GM12873 (cell line): ENCODE results near the gene WDR5.

Source experiments
- CTCF ChIP-seq: IDR thresholded peaks from 2 replicates; pipeline ENCODE4 v1.5.1; 2012; ENCODE audit warnings: low read depth, mild to moderate bottlenecking, moderate library complexity, low read length, control low read depth; ENCODE audit not compliant: insufficient read depth; ENCODE audit errors: missing control alignments

WDR5 gene

GRCh38 chr9:134162212-134162775 is 26.4 kb downstream of the WDR5 start:
- no peak for TF ChIP-seq CTCF

- TF ChIP-seq CTCF, result no peak
Observed at GRCh38 chr9:134162926-134163370, 27.1 kb downstream of the WDR5 start.

GRCh38 chr9:134163371-134164196 is 27.7 kb downstream of the WDR5 start:
- peak; percentile 61 for TF ChIP-seq CTCF

- no peak for TF ChIP-seq CTCF
Observed at GRCh38 chr9:134164879-134165278, 29.0 kb downstream of the WDR5 start.

GRCh38 chr9:134165357-134166315 is 29.8 kb downstream of the WDR5 start:
- TF ChIP-seq CTCF, result no peak

- TF ChIP-seq CTCF, result no peak
Observed at GRCh38 chr9:134166374-134166773, 30.5 kb downstream of the WDR5 start.

GRCh38 chr9:134167530-134167931 is 31.6 kb downstream of the WDR5 start:
- no peak for TF ChIP-seq CTCF
